Mucosa of descending colon (tissue), 3 donors: Measurements from ENCODE around the gene RS1. TPM values are rescaled to one million over a fixed set of nuclear protein-coding genes. Genes with fewer than 3 reads are reported as not detected.

Experiments
- ATAC-seq: fragments of 200-7000 bp; cut with Tn5 transposase; one replicate; pipeline ENCODE4 v1.9.1; 2020; ENCODE audit warnings: mild to moderate bottlenecking, moderate library complexity
- DNase-seq, 3 donors: peaks; one replicate each; pipeline ENCODE4 v3.0.0-alpha.2; 2020
- H3K36me3 ChIP-seq: fragments of 200-600 bp; one replicate; pipeline ENCODE4 v1.8.0; 2021; ENCODE audit warnings: low read depth, mild to moderate bottlenecking
- H3K4me1 ChIP-seq: fragments of 200-600 bp; one replicate; pipeline ENCODE4 v1.8.0; 2021; ENCODE audit warnings: low read depth, mild to moderate bottlenecking
- H3K4me3 ChIP-seq: fragments of 200-600 bp; one replicate; pipeline ENCODE4 v1.8.0; 2021; ENCODE audit warnings: mild to moderate bottlenecking
- H3K9me3 ChIP-seq: fragments of 200-600 bp; one replicate; pipeline ENCODE4 v1.8.0; 2021; ENCODE audit warnings: mild to moderate bottlenecking
- CTCF ChIP-seq: fragments of 200-600 bp; IDR thresholded peaks from one replicate; pipeline ENCODE4 v1.8.0; 2022; ENCODE audit warnings: antibody characterized with exemption, mild to moderate bottlenecking
- intact Hi-C, 2 donors: fragments of 100-400 bp; cut with DNase I in 1 of 2; cut with micrococcal nuclease in 1 of 2; formaldehyde crosslinking; loops; one replicate each; pipeline versions ENCODE4 v1.11.0 to v1.11.1; 2022; cut with DNase I, micrococcal nuclease
- total RNA-seq, 3 donors: library from RNA; stranded (reverse); fragmentation: NEBNext Ultra II Directional in 2 of 3; extraction: Animal tissue kit (Norgen Biotek cat#: 25700) in 2 of 3; gene quantifications; one replicate each; pipeline versions ENCODE4 v1.2.1 to v1.2.4, GENCODE V29; 2021 to 2023
- donor health status: DM: no; HTN: no; CAD: no; lungs with moderate emphysema.
- donor health status: DM: no; HTN: no; CAD: no.
- donor health status: DM: no; HTN: yes; CAD: no.

RS1 gene
- total RNA-seq, 3 donors from 2014 or later: not detected

- H3K36me3 ChIP-seq: no peaks in the 10 kb centered on the region
- H3K9me3 ChIP-seq: no peaks in the 10 kb centered on the region
- DNase-seq (no peak), ATAC-seq (no peak)
- TF ChIP-seq CTCF: no peak
- intact Hi-C loops: no loop called here
- no peaks in the 10 kb centered on the region for H3K4me1 ChIP-seq
- no peak overlapping the region for H3K4me3 ChIP-seq
Observed at GRCh38 chrX:18702362-18703195, 30.7 kb upstream of the RS1 start.

- no peaks in the 10 kb centered on the region for H3K36me3 ChIP-seq
- H3K4me3 ChIP-seq: no peak overlapping the region
- no peak for TF ChIP-seq CTCF
- no peaks in the 10 kb centered on the region for H3K9me3 ChIP-seq
- intact Hi-C loops: no loop called here
- DNase-seq: peak in 1 of 3 donors; percentile 35
- no peak for ATAC-seq
- no peaks in the 10 kb centered on the region for H3K4me1 ChIP-seq
Observed at GRCh38 chrX:18701621-18702361, 29.9 kb upstream of the RS1 start.

- intact Hi-C loops: no loop called here
- H3K36me3 ChIP-seq: no peaks in the 10 kb centered on the region
- no peak for ATAC-seq
- H3K9me3 ChIP-seq: no peaks in the 10 kb centered on the region
- no peak for TF ChIP-seq CTCF
- DNase-seq: no peak
- no peak overlapping the region for H3K4me3 ChIP-seq
- no peaks in the 10 kb centered on the region for H3K4me1 ChIP-seq
Observed at GRCh38 chrX:18698737-18699650, 27.1 kb upstream of the RS1 start.

GRCh38 chrX:18696653-18697052 lies 24.7 kb upstream of the RS1 start:
- Histone ChIP-seq H3K9me3 (no peaks in the 10 kb centered on the region), H3K4me1 (no peaks in the 10 kb centered on the region), H3K36me3 (no peaks in the 10 kb centered on the region), H3K4me3 (no peak overlapping the region)
- ATAC-seq (no peak), DNase-seq (no peak)
- intact Hi-C loops: no loop called here
- TF ChIP-seq CTCF: no peak

GRCh38 chrX:18692541-18692940 lies 20.6 kb upstream of the RS1 start:
- H3K36me3 ChIP-seq: no peaks in the 10 kb centered on the region
- DNase-seq: no peak
- H3K4me1 ChIP-seq: no peaks in the 10 kb centered on the region
- no peak for TF ChIP-seq CTCF
- H3K9me3 ChIP-seq: no peaks in the 10 kb centered on the region
- H3K4me3 ChIP-seq: no peak overlapping the region
- intact Hi-C loops: no loop called here
- no peak for ATAC-seq
